H1 (cell line): ENCODE measurements around the gene ABCC10.

Experiments
- BACH1 ChIP-seq: IDR thresholded peaks from 2 replicates; pipeline ENCODE4 v1.6.1; 2012; ENCODE audit warnings: low read length, improper control_type of control experiment
- CBX8 ChIP-seq: fragments of 300-800, 300-1000 bp; sonication (generic); IDR thresholded peaks from 2 replicates; pipeline ENCODE4 v1.7.1; 2016; ENCODE audit warnings: low read depth, low read length, borderline replicate concordance
- CEBPB ChIP-seq: IDR thresholded peaks from 2 replicates; pipeline ENCODE4 v1.6.1; 2012; ENCODE audit warnings: low read depth, low read length
- EP300 ChIP-seq, 2 experiments: IDR thresholded peaks; 1 replicate in 1 of 2; 2 replicates in 1 of 2; pipeline ENCODE4 v1.6.1; 2011 to 2012; ENCODE audit warnings: low read depth in 2 of 2, low read length in 2 of 2, mild to moderate bottlenecking in 2 of 2, borderline replicate concordance in 1 of 2, inconsistent platforms in 1 of 2, moderate library complexity in 1 of 2
- MAFK ChIP-seq: IDR thresholded peaks from 2 replicates; pipeline ENCODE4 v1.6.1; 2012; ENCODE audit warnings: low read depth, mild to moderate bottlenecking, improper control_type of control experiment, low read length
- NRF1 ChIP-seq: IDR thresholded peaks from 2 replicates; pipeline ENCODE4 v1.6.1; 2011; ENCODE audit warnings: mild to moderate bottlenecking, low read depth, low read length, improper control_type of control experiment
- POLR2A ChIP-seq, 2 experiments: IDR thresholded peaks; 1 replicate in 1 of 2; 2 replicates in 1 of 2; pipeline ENCODE4 v1.6.1; 2011; ENCODE audit warnings: low read depth in 2 of 2, low read length in 2 of 2, mild to moderate bottlenecking in 2 of 2; ENCODE audit errors: control extremely low read depth in 1 of 2
- RXRA ChIP-seq: IDR thresholded peaks from 2 replicates; pipeline ENCODE4 v1.6.1; 2011; ENCODE audit warnings: low read depth, mild to moderate bottlenecking, low read length, moderate library complexity; ENCODE audit not compliant: insufficient read depth
- SP1 ChIP-seq: IDR thresholded peaks from 2 replicates; pipeline ENCODE4 v1.6.1; 2011; ENCODE audit warnings: low read depth, low read length
- SRF ChIP-seq: IDR thresholded peaks from 2 replicates; pipeline ENCODE4 v1.6.1; 2011; ENCODE audit warnings: mild to moderate bottlenecking, low read depth, low read length, moderate library complexity
- TF ChIP-seq, protein P1 (sequence below), 3 experiments: IDR thresholded peaks; 1 replicate in 2 of 3; 2 replicates in 1 of 3; pipeline versions ENCODE4 v1.5.1 to v1.6.1; 2011; ENCODE audit warnings: low read length in 3 of 3, mild to moderate bottlenecking in 3 of 3, inconsistent platforms in 2 of 3, low read depth in 1 of 3, moderate library complexity in 1 of 3; ENCODE audit not compliant: insufficient read depth in 1 of 3; ENCODE audit errors: control extremely low read depth in 1 of 3
- TF ChIP-seq, protein P2 (sequence below): IDR thresholded peaks from 2 replicates; pipeline ENCODE4 v1.6.1; 2011; ENCODE audit warnings: low read length, improper control_type of control experiment

DNA sequence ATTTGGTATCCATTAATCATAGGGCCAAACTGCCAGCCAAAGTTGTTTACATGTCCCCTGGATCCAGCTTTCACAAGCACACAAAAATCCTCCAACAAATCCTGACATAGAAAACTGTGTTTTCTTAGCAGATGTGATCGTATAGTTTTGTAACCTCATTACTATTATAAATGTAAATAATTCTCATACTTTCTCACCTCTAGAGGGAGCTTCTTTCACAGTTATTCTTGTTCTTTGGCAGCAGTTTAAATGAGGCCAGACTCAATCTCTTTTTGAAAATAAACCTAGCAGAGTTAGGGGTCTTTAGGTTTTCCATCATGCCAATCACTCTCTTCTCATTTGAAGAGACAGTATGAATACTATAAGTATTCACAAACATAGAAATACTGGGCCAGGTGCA is 40.8 kb upstream of the ABCC10 start:
- TF ChIP-seq POLR2A (IDR thresholded peaks at IDR 0.05; ENCODE audit: control extremely low read depth in 1 of 2, low read depth in 2 of 2, low read length in 2 of 2) = no peak
- TF ChIP-seq CEBPB = no peak
- TF ChIP-seq, protein P1, sequence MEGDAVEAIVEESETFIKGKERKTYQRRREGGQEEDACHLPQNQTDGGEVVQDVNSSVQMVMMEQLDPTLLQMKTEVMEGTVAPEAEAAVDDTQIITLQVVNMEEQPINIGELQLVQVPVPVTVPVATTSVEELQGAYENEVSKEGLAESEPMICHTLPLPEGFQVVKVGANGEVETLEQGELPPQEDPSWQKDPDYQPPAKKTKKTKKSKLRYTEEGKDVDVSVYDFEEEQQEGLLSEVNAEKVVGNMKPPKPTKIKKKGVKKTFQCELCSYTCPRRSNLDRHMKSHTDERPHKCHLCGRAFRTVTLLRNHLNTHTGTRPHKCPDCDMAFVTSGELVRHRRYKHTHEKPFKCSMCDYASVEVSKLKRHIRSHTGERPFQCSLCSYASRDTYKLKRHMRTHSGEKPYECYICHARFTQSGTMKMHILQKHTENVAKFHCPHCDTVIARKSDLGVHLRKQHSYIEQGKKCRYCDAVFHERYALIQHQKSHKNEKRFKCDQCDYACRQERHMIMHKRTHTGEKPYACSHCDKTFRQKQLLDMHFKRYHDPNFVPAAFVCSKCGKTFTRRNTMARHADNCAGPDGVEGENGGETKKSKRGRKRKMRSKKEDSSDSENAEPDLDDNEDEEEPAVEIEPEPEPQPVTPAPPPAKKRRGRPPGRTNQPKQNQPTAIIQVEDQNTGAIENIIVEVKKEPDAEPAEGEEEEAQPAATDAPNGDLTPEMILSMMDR (IDR thresholded peaks at IDR 0.05; ENCODE audit: control extremely low read depth in 1 of 3, insufficient read depth in 1 of 3, low read depth in 1 of 3, low read length in 3 of 3) = peak in 2 of 3 experiments; percentile 16 to 24; a peak in 2 of 4 replicates
- TF ChIP-seq SRF = no peak
- TF ChIP-seq CBX8 = no peak
- TF ChIP-seq BACH1 = no peak
- no peak for TF ChIP-seq NRF1
- no peak for TF ChIP-seq MAFK
- TF ChIP-seq RXRA = no peak
- TF ChIP-seq, protein P2, sequence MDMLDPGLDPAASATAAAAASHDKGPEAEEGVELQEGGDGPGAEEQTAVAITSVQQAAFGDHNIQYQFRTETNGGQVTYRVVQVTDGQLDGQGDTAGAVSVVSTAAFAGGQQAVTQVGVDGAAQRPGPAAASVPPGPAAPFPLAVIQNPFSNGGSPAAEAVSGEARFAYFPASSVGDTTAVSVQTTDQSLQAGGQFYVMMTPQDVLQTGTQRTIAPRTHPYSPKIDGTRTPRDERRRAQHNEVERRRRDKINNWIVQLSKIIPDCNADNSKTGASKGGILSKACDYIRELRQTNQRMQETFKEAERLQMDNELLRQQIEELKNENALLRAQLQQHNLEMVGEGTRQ = no peak
- no peak for TF ChIP-seq EP300 (IDR thresholded peaks at IDR 0.05; ENCODE audit: borderline replicate concordance in 1 of 2, low read depth in 2 of 2, low read length in 2 of 2)
- TF ChIP-seq SP1 = no peak
